GM08714 (cell line): ENCODE results near the gene RTRAF.

Source experiments
- H3K4me3 ChIP-seq: fragments of 200-500 bp; sonication (Bioruptor generic); 2 replicates; pipeline ENCODE4 v1.5.1; 2014; ENCODE audit warnings: mild to moderate bottlenecking, low read length, inconsistent platforms
- ZNF274 ChIP-seq: IDR thresholded peaks from 2 replicates; pipeline ENCODE4 v1.6.1; 2012; ENCODE audit warnings: mild to moderate bottlenecking, low read depth, low read length

RTRAF gene

DNA sequence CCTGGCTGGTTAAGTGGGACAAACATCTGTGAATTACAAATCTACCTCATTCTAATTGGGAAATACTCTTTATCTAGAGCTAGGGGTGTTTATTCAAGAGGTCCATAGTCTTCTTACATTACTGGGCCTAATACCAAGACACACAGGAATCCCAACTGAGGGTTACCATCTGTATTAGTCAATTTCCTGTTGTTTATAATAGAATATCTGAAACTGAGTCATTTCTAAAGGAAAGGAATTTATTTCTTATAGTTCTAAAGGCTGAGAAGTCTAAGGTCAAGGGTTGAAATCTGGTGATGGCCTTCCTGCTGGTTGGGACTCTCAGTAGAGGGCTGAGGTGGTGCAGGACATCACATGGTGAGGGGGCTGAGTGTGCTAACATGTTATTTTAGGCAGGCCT, 36.0 kb downstream of the RTRAF start:
- TF ChIP-seq ZNF274: no peak
- H3K4me3 ChIP-seq: no peak overlapping the region

DNA sequence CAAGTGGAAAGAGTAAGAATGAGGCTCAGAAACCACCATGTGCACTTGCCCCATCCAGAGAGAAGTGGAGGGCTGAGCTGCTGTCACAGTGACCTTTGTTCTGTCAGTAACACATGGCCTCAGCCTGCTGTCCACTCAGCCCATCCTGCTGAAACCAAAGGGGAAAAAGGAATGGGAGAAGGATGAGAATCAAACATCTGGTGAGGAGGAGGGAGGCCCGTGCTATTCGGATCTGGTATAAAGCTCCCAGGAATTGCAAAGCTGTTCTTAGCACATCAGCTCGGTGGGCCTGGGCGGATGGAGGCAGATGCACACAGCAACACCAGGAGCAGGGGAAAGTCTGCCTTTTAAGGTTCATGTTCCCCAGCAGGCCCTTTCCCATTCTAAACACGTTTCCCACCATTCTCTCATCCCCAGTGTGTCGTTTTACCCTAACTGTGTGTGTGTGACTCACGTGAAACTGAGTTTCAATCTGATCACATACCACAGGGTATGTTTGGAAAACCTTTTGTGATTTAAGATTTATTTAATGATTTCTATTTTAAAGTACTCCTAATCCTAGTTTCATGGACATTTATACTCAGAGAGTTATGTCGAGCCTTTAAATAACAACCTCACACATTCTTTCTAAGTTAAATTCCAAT, 36.8 kb downstream of the RTRAF start:
- no peak overlapping the region for H3K4me3 ChIP-seq
- TF ChIP-seq ZNF274: no peak

DNA sequence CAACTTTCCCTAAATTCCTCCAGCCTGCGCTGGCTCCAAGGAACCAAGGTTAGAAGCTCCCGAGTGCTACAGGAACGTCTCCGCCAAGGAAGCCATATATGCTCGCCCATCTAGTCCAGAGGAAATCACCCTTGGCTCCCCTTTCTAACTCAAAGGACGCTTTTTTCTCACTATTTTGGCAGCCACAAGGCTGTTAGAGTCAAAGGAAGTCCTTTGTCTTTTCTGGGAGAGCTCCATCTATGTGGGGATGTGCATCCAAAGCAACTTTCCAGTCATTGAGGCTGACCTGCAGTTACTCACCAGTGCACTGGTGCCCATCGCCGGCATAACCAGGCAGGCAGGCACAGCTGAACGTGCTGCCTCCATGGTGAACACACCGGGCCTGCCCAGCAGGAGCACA, 37.6 kb downstream of the RTRAF start:
- H3K4me3 ChIP-seq: no peak overlapping the region
- no peak for TF ChIP-seq ZNF274

DNA sequence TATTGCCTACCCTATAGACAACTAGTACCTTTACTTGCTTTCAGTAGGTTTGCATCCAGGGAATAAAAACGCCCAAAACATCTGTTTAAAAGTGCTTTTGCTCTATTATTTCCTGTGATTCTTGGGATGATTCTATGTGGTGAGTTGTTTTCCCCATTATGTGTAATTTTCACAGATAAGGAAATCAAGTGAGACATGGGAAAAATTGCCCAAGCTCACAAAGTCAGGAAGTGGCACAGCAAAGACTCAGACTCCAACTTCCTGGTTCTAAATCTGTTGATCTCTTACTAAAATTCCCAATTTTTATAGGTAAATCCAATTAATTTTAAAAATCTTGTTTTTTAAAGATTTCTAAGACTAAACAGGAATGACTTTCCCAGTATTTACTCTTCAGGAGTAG, 40.5 kb downstream of the RTRAF start:
- TF ChIP-seq ZNF274: no peak
- no peak overlapping the region for H3K4me3 ChIP-seq

DNA sequence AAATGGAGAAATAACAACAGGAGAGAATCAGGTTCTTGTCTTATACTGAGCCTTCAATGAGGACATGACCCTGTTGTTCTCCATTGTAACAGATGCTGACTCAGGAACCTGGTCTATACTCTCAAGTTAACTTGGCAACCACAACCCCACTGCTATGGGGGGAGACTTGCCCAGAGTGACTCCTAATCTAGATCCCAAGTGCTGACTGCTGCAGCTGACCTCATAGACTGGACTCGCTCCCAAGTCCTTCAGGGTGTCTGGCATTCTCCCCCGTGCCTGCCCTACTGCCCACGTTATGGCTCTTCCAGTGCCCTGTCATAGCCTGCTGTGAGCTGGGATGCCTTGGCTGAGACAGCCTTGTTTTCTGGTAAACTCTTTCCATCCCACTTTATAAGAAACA, 42.4 kb downstream of the RTRAF start:
- no peak for TF ChIP-seq ZNF274

DNA sequence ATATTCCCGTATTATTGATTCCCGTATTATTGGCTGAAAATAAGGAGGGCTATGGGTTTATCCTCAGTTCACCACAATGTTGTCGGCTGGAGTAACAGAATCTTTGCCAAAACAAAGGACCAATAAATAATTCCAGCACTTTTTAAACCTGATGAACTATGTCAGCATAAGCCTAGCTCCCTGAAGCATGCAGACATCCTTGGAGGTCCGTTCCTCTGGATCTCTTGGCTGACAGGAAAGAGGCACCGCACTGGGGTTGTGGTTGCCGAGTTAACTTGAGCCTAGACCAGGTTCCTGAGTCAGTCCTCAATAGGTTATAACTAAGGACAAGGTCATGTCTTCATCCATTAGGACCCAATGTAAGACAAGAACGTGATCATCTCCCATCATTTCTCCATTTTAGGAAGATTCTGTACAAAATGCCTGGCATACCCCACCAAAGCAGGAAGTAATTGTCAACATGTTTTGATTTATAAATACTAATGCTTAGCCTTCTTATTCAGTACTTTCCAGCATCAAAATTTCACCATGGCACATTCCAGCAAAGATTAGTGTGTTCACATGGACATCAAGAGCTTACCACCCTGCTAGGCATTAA, 43.0 kb downstream of the RTRAF start:
- no peak for TF ChIP-seq ZNF274
- H3K4me3 ChIP-seq: no peak overlapping the region

More for the DNA sequence above, 42.4 kb downstream of the RTRAF start:
- no peak overlapping the region for H3K4me3 ChIP-seq

DNA sequence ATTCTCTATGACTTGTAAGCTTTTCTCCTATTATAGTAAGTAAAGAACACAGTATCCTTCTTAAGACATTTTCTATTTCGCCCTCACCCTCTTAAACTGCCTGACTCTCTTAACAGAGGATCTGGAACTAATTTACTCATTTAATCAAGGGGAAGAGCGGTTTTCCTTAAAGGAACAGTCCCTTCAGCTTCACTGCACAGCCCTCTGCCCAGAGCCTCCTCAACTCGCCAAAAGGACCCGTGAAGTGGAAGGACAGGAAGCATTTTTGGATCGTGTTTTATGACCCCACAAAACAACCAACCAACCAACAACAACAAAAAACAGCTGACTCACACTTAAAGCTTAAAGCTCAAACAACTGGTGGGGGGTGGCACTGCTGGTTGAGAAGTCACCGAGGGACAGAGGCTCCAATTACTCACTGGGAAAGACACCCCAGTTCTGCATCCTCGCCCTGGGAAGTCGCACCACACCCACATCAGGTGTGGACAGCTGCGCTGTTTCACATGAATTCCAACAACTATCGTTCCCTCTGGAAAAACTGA, 43.8 kb downstream of the RTRAF start:
- no peak for TF ChIP-seq ZNF274
- no peak overlapping the region for H3K4me3 ChIP-seq

DNA sequence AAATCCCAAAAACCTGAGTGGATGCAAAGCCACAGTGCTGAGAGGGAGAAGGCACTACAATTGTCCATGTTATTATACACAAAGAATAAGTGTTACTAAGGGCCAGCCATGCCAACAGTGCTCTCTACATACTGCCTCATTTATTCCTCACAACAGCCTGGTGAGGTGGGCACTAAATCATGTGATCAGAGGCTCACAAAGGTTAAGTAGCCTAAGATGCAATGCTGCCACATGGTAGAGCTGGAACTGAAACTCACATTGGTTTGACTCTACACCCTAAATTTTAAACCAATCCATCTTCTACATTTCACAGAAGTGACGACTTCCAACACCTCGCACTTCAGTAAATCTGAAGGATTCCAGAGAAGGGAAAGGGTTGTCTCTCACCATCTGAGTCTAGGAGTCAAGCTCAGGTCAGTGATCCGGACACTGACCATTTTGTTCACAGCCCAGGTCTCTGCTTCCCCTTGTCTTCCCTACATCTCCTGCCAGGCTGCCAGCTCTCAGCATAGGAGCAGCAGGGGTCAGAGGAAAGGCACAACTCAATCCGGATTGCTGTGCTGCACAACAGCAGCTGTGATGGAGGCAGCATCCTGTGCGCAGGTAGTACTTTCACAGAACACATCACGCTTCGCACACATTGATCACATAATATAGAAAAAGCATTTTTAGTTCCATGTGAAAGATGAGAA, 49.9 kb downstream of the RTRAF start:
- TF ChIP-seq ZNF274: no peak
- H3K4me3 ChIP-seq: no peak overlapping the region

DNA sequence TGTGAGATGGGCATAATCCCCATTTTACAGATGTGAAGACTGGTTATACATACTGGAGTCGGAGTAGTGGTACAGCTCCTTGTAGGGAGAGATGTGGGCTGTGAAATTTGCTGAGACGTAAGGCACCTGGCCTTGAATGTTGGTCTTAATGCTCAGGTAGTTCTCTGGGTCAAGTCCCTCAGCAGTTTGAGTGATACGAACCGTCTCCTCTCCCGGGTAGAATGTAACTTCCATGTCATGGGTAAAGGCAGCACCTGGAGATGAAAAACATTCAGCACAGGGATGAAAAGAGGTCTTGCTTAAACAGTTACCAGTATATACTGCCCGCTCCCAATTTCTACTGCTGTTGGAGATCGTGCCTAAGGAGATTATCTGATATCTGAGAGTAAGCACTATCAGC, 51.3 kb downstream of the RTRAF start:
- H3K4me3 ChIP-seq: no peak overlapping the region
- no peak for TF ChIP-seq ZNF274

DNA sequence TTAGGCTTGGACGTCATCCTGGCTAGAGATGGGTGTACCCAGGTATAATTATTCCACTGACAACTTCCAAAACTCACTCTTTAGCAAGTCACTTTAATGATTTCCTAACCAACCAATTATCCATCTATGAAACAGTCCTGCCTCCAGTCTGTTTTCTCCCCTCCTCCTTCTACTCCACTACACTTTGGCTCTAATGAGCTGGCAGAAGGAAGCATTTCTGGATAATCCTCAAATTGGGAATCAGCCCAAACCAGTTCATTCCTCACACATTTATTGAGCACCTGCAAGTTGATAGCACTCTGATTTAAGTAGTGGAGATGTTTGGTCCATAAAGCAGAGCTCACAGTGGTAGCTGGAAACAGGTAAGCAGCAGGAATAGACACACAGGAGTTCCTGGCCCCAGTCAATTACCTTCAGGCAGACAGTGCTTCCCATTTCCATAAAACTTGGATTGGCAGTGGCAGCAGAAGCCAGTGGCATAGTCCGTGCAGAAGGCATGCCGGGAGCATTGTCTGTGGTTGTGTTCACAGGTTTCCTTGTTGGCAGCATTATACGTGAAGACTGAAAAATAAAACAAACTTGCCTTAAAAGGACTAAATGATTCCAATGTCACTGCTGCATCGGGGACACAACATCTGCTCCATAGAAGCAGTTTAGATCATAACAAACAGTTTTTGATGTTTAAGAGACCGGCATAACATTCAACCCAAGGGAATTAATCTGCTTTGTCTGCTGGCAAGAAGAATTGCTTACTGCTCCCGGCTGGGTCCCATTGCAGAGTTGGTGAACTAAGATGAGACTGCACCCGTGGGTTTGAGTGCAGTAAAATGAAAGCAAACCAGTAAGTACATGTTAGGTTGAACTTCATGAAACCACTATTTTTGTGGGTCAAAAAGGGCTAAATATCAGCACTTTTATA, 53.3 kb downstream of the RTRAF start:
- TF ChIP-seq ZNF274: no peak
- no peak overlapping the region for H3K4me3 ChIP-seq

DNA sequence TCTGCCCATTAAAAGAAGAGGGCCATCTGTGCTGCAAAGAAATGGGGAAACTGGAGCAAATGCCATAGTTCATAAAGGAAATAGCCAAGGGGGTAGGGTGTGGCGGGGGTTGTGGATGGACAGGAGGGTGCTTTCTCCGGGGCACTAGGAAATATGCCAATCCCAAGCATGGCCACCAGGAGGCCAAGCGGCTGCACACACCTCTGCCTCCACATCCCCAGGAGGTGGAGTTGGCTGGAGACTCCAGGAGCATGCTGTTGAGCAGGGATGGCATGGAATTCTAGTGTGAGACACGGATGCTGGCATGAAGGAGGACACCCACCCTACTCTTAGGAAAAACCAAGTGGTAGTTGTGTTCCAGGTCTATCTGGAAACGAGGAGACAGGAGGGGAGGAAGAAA, 54.3 kb downstream of the RTRAF start:
- TF ChIP-seq ZNF274: no peak

DNA sequence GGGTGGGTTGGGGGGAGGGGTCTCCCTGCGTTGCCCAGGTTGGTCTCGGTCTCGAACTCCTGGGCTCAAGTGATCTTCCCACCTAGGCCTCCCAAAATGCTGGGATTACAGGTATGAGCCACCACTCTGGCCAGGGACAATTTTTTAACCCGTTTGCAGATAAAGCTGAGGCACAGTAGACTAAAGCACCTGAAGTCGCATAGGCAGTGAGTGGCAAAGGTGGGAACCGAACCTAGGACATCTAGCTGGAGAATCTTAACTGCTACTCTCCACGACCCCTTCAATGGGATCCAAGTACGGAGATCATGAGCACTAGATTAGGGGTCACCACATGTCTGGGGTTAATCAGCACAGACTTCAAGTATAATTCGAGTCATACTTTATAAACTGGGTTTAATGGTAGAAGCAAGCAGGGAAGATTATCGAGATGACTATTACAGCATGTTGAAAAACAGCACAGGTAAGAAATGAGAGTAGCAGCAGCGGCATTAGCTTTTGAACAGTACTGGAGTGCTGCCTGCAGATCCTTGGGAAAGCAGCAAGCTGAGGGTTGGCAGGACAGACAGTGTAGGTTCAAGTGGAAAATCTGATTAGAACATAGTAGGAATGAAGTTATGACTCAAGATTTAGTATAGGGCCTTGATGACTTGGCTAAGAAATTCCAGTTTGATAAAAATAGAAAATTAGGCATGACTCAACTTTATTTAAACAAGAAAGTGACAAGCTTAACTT, 55.6 kb downstream of the RTRAF start:
- H3K4me3 ChIP-seq: no peak overlapping the region
- no peak for TF ChIP-seq ZNF274

More for the DNA sequence above, 54.3 kb downstream of the RTRAF start:
- H3K4me3 ChIP-seq: no peak overlapping the region

DNA sequence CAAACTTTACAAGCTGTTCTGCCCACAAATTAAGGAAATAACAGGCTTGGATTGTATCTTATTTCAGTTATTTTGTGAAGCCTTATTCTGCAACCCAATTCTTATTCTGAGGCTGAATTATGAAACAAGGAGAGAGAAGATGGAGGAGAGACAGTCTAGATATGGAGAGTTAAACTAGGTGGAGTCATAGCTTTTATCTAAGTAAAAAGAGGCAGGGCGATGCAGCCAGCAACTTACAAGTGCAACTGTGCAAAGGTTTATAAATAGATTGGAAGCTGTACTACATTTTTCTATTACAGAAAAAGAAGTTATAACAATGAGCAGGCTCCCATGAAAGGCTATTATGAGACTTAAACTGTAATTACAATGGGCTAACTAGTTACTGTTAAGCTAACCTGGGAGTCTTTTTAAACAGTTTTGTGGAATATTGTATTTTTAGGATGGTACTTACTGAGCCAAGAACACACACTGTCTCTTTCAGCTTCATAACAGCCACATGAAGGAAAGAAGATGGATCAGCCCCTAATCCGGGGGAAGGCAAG, 57.1 kb downstream of the RTRAF start:
- no peak for TF ChIP-seq ZNF274
- no peak overlapping the region for H3K4me3 ChIP-seq
